HS-27A (cell line): ENCODE results near the gene PPM1D.
A peak's percentile ranks its signal among the peaks of the same experiment; 100 is the strongest.
"Not testable (repeated sequence)": the region's sequence is repeated elsewhere in the genome, so short reads cannot be mapped to it uniquely, and the experiment has no call there.

ENCODE experiments used
- DNase-seq: peaks from one replicate; pipeline ENCODE4 v3.0.0-alpha.2; 2012; ENCODE audit warnings: low read depth, missing footprints

PPM1D gene

DNA sequence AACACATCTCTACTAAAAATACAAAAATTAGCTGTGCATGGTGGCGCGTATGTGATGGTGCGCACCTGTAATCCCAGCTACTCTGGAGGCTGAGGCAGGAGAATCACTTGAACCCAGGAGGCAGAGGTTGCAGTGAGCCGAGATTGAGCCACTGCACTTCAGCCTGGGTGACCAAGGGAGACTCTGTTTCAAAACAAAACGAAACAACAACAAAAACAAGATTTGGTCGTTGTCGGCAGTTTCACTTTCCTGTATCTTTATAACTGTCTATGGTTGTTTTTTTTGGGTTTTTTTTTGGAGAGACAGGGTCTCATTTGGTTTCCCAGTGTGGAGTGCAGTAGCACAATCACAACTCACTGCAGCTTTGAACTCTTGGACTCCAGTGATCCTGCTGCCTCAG is 68.7 kb downstream of the PPM1D start:
- not testable (repeated sequence) for DNase-seq

DNA sequence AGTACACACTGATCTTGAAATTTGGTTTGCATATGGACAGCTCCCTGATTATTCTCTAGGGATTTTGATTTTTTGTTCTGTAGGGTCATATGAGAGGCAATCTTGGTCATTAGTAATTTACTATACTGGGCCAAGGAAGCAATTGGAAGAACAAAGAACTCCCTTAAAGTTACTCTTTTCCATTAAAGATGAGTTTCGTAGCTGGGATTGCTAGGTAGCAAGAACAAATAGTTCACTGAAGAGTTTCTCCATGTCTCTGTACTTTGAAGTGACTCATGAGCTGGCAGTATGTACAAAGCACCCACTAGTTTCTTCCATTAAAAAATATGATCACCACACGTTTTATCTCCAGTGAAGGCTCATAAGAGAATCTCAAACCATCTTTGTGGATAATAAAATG is 71.5 kb downstream of the PPM1D start:
- DNase-seq: no peak

GRCh38 chr17:60674637-60675036 is 74.6 kb downstream of the PPM1D start:
- not testable (repeated sequence) for DNase-seq

DNA sequence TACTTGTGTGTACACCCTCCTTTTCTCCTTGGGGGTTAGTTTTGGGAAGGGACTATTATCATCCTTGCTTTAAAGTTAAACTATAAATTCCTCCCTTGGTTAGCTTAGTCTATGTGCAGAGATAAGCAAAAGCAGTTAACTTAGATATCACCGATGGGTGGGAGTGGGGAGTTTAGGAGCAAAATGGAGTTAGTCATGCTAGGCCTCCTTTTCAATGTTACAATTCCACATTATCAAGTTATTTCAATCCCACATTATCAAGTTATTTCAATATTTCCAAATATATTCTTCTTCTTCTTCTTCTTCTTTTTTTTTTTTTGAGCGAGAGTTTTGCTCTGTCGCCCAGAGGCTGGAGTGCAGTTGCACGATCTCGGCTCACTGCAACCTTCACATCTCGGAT is 76.0 kb downstream of the PPM1D start:
- no peak for DNase-seq

DNA sequence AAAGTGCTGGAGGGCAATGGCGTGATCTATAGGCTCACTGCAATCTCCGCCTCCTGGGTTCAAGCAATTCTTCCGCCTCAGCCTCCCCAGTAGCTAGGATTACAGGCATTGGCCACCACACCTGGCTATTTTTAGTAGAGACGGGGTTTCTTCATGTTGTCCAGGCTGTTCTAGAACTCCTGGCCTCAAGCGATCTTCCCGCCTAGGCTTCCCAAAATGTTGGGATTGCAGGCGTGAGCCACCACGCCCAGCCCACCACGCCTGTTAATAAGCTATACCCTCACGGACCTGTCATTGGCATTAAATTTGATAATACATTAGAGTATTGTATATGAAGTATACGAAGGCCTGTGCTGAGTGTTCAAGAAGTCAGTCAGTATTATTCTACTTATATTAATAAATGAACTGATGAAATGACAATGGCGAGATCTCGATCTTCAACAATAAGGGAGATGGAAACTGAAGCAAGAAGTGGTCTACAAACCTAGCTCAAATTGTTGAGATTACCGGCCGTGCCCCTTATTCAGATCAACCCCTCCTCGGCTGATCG is 76.8 kb downstream of the PPM1D start:
- DNase-seq: no peak

DNA sequence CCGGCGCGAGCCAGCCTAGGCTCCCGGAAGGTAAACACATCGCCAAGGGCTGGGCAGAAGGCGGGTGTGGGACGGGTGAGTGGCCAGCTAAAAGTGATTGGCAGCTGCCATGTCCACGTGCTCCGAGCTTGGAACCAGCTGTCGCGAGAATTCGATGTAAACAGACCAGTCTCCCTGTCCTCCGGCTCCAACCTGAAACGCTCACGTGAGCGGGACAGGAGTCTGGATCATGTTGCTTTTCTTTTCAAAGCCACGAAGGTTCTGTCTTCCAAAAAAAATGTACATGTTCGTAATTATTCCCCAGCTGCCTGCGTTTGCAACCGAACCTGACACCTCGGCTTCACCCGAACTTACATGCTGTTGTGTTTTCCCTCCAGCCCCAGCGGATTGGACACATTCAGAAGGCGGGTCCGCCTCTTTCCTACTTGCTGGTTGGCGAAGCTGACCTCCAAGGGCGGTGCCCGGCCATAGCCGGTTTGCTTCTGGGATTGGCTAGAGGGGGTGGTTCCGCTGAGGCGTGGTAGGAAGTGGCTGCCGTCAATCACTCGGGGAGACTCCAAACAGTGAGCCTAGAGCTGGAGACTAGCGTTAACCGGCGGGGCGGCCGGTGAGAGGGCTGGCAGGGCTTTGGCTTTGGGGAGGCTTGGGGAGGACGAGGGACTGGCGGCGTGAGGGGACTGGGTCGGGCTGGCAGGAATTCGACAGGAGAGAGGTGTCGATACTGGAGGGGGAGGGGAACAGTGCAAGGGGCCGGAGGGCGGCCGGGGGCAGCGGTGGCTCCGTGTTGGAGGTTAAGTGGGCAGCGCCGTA is 77.5 kb downstream of the PPM1D start, which contains the start of gene BCAS3:
BCAS3 (plus strand) TSS at position 544 of the 810 bp plus-strand sequence.
- peak; percentile 89 for DNase-seq

GRCh38 chr17:60678118-60678444 is 78.1 kb downstream of the PPM1D start:
- no peak for DNase-seq

DNA sequence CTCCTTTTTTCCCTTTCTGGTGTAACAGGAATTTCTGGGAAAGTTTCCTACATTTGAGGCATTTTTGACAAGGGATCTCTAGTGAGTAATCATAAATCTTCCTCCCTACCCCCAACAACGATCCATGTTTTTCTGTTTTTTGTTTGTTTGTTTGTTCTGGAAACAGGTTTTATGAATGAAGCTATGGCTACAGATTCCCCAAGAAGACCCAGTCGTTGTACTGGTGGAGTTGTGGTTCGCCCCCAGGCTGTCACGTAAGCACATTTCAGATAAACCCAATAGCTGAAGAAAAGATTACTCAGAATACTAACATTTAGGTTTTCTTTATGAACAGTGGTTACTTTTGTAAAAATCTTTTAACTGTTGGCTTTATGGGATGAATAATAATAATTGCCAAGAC is 79.3 kb downstream of the PPM1D start:
- DNase-seq: no peak

- no peak for DNase-seq
These were observed 80.8 kb downstream of the PPM1D start for GRCh38 chr17:60680754-60681153.

- DNase-seq: no peak
These were observed 85.4 kb downstream of the PPM1D start for GRCh38 chr17:60685437-60685836.

GRCh38 chr17:60695960-60696359 is 96.0 kb downstream of the PPM1D start:
- no peak for DNase-seq

GRCh38 chr17:60699090-60699489 is 99.1 kb downstream of the PPM1D start:
- no peak for DNase-seq

DNA sequence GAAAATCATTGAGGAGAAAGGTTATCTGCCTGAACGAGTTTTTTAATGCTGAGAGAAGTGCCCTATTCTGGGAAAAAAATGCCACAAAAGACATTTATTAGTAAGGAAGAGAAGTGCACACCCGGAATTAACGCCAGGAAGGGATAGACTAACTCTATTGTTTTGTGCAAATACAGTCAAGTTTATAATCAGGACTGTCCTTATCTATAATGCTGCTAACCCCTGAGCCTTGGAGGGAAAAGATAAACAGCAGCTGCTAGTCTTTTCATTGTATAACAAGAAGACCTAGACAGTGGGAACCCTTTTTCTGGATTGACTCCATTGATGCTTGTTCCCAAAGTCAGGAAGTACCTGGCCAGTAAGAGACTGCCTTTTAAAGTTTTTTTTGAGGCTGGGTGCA is 104.2 kb downstream of the PPM1D start:
- DNase-seq: no peak

DNA sequence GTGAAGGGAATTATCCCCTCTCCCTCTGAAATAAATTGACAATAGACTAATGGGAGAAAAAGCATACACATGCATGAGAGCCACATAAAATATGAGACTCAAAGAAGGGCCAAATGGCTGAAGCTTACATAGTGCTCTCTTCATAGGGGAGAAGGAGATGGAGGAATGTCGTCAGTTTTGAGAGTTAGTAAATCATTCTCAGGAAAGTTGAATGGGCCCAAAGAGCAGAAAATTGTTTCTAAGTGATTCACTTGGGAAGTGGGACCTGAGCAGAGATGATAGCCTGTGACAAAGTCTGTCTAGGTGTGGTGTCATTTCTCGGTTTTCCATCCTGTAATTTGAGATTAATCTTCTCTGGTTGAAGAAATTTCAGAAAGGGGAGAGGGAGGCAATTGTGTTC is 112.7 kb downstream of the PPM1D start:
- DNase-seq: no peak

DNA sequence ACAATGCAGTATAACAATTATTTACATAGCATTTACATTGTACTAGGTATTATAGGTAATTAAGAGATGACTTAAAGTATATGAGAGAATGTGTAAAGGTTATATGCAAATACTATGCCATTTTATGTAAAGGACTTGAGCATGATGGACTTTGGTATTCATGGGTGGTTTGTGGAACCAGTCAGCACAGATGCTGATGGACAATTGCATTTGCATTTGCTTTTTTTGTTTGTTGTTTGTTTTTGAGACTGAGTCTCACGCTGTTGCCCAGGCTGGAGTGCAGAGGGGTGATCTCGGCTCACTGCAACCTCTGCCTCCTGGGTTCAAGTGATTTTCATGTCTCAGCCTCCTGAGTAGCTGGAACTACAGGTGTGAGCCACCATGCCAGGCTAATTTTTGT is 113.6 kb downstream of the PPM1D start:
- DNase-seq: no peak
